ENCODE measurements around the gene MAST3.

DNA sequence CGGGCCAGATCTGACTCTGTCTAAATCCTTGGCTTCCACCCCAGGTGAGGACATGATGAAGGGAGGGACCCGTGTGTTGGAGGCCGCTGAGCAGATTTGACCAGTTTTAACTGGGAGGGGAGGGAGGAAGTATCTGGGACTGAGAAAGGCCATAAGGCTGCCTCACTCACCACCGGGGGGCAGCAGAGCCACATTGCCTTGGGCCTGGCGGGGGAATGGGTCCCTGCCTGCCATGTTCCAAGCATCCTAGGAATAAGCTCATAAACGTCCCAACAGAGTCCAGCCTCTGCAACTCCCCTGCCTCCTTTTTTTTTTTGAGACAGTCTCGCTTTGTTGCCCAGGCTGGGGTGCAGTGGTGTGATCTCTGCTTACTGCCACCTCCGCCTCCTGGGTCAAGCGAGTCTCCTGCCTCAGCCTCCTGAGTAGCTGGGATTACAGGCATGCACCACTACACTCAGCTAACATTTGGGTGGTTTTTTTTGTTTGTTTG lies 15.5 kb downstream of the MAST3 start:
- TF ChIP-seq POLR2AphosphoS5 (IDR thresholded peaks at IDR 0.05) (peak in 1 of 4 donors; percentile 11), POLR2A (IDR thresholded peaks at IDR 0.05) (no peak)
- TF ChIP-seq, protein P1, sequence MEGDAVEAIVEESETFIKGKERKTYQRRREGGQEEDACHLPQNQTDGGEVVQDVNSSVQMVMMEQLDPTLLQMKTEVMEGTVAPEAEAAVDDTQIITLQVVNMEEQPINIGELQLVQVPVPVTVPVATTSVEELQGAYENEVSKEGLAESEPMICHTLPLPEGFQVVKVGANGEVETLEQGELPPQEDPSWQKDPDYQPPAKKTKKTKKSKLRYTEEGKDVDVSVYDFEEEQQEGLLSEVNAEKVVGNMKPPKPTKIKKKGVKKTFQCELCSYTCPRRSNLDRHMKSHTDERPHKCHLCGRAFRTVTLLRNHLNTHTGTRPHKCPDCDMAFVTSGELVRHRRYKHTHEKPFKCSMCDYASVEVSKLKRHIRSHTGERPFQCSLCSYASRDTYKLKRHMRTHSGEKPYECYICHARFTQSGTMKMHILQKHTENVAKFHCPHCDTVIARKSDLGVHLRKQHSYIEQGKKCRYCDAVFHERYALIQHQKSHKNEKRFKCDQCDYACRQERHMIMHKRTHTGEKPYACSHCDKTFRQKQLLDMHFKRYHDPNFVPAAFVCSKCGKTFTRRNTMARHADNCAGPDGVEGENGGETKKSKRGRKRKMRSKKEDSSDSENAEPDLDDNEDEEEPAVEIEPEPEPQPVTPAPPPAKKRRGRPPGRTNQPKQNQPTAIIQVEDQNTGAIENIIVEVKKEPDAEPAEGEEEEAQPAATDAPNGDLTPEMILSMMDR (IDR thresholded peaks at IDR 0.05) = peak; percentile 76 to 88 (median 82)
